ENCODE measurements around the gene PWWP2B. TPM values are rescaled to one million over a fixed set of nuclear protein-coding genes. Genes with fewer than 3 reads are reported as not detected.

The PWWP2B gene
- total and polyA plus RNA-seq, 2 of the 4 experiments (the other 2 are of a cell fraction) = 1.7 to 2.2 TPM

- 91% methylated on average over 11 of the region's 17 CpGs; no CpG with 5 or more reads in 1 of the 2 experiments for WGBS, 2 experiments (ENCODE audit: extremely low coverage in 2 of 2, insufficient read length in 1 of 2)
- Histone ChIP-seq H3K4me3 (ENCODE audit: insufficient read depth, low read depth, low read length) (no peak overlapping the region), H4K91ac (ENCODE audit: insufficient read depth, low read depth, low read length) (no peak overlapping the region), H3K27ac (ENCODE audit: insufficient read depth, low read length) (no peak overlapping the region), H3K56ac (ENCODE audit: extremely low read depth, insufficient read depth, low read length) (no peak overlapping the region), H3K9me1 (ENCODE audit: insufficient read depth, low read length) (no peaks in the 10 kb centered on the region), H2BK120ac (ENCODE audit: low read depth, low read length) (no peak overlapping the region), H4K5ac (ENCODE audit: low read depth, low read length) (no peak overlapping the region), H3K9me3 (ENCODE audit: control insufficient read depth, insufficient read depth, low read length) (no peaks in the 10 kb centered on the region), H3K4me1 (ENCODE audit: control insufficient read depth, insufficient read depth, low read length) (no peaks in the 10 kb centered on the region), H4K8ac (ENCODE audit: low read depth in 2 of 2, low read length in 2 of 2) (no peak overlapping the region), H3K27me3 (ENCODE audit: control insufficient read depth, insufficient read depth, low read length) (no peaks in the 10 kb centered on the region), H2AK5ac (ENCODE audit: low read depth, low read length) (no peak overlapping the region), H2BK20ac (ENCODE audit: low read depth, low read length) (no peak overlapping the region), H3K4me2 (ENCODE audit: low read depth, low read length) (no peak overlapping the region), H2AFZ (replicated peaks; ENCODE audit: low read length, poor library complexity) (no peak overlapping the region), H3K14ac (replicated peaks; ENCODE audit: low read depth, low read length) (no peak overlapping the region), H2BK5ac (ENCODE audit: low read depth, low read length, poor library complexity, severe bottlenecking) (no peak overlapping the region), H2AK9ac (replicated peaks; ENCODE audit: low read depth, low read length, poor library complexity) (no peak overlapping the region), H3K23ac (ENCODE audit: low read depth, low read length) (no peak overlapping the region), H3K36me3 (ENCODE audit: control insufficient read depth, insufficient read depth, low read length) (peaks cover 2% of the 10 kb centered on the region; the same call in 1 of the 2 replicates), H3K9ac (ENCODE audit: low read depth, low read length) (no peak overlapping the region), H2BK15ac (ENCODE audit: low read depth, low read length) (no peak overlapping the region), H4K20me1 (ENCODE audit: insufficient read depth, low read length) (no peaks in the 10 kb centered on the region; the same call in 1 of the 2 replicates), H3K18ac (ENCODE audit: low read depth, low read length) (no peak overlapping the region), H3K4ac (ENCODE audit: low read depth, low read length) (no peak overlapping the region), H3K79me1 (ENCODE audit: low read depth in 1 of 2, low read length in 2 of 2) (no peaks in the 10 kb centered on the region)
- BruUV-seq (replicated peaks) = no TSS peak
- in situ Hi-C loops (cut with MboI; ENCODE audit: low sequenced_read_pairs) (no loop called here), intact Hi-C loops (cut with micrococcal nuclease) (no loop called here), dilution Hi-C loops (cut with HindIII; ENCODE audit: low sequenced_read_pairs, unreplicated experiment) (no loop called here)
- ATAC-seq (ENCODE audit: low read depth) (no peak), DNase-seq (no peak)
- TF ChIP-seq USF2 (IDR thresholded peaks at IDR 0.05; ENCODE audit: low read depth, low read length) (no peak), CTCF (conservative IDR thresholded peaks at IDR 0.05; ENCODE audit: low read depth, low read length) (no peak), CHD1 (IDR thresholded peaks at IDR 0.05; ENCODE audit: low read depth, low read length) (no peak), MAFK (IDR thresholded peaks at IDR 0.05; ENCODE audit: low read depth, low read length) (no peak), POLR2A (IDR thresholded peaks at IDR 0.05; ENCODE audit: low read depth, low read length) (no peak), MAZ (IDR thresholded peaks at IDR 0.05; ENCODE audit: borderline replicate concordance, low read depth, low read length) (no peak), FOS (IDR thresholded peaks at IDR 0.05; ENCODE audit: low read depth, low read length) (no peak), BHLHE40 (IDR thresholded peaks at IDR 0.05; ENCODE audit: low read depth, low read length) (no peak), RCOR1 (IDR thresholded peaks at IDR 0.05; ENCODE audit: insufficient replicate concordance, low read length) (no peak), MXI1 (IDR thresholded peaks at IDR 0.05; ENCODE audit: borderline replicate concordance, low read depth, low read length) (no peak), CEBPB (IDR thresholded peaks at IDR 0.05; ENCODE audit: low read depth, low read length) (no peak), SMC3 (IDR thresholded peaks at IDR 0.05; ENCODE audit: low read depth, low read length) (no peak), RFX5 (IDR thresholded peaks at IDR 0.05; ENCODE audit: low read depth, low read length) (no peak), ELK1 (IDR thresholded peaks at IDR 0.05; ENCODE audit: borderline replicate concordance, low read depth, low read length) (no peak), RAD21 (IDR thresholded peaks at IDR 0.05; ENCODE audit: low read length) (no peak)
- CTCF ChIA-PET = no interaction called here
- POLR2A ChIA-PET (ENCODE audit: unreplicated experiment) = no interaction called here
These were observed 41.7 kb upstream of the PWWP2B start for GRCh38 chr10:132355297-132355696.

All from IMR-90 (cell line).